WI38 (cell line): ENCODE results near the gene CCL28.

Experiments used
- H3K4me3 ChIP-seq: 2 replicates; pipeline ENCODE4 v1.5.1; 2011; ENCODE audit warnings: low read depth, mild to moderate bottlenecking, control low read depth, low read length
- TF ChIP-seq, protein P1 (sequence below): IDR thresholded peaks from 2 replicates; pipeline ENCODE4 v1.5.1; 2012; ENCODE audit warnings: low read depth, mild to moderate bottlenecking, control low read depth, low read length

CCL28 gene

DNA sequence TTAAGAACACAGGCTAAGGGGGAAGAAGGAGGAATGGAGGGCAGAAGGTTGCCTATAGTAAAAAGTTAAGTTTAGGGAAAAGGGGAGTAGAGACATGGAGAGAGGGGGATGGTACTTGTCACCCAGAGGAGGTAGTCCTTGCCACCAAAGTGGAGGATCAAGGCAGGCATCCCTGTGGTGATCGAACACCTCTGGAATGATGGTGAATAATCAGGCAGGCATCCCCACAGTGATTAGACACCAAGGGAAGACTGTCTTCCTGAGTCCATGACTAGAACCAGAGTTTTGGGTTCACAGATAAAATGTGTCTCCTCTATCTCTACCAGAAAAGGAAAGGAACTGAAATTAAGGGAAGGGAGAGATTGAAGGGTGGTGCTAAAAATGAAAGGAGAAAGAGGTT is 79.8 kb downstream of the CCL28 start:
- TF ChIP-seq, protein P1, sequence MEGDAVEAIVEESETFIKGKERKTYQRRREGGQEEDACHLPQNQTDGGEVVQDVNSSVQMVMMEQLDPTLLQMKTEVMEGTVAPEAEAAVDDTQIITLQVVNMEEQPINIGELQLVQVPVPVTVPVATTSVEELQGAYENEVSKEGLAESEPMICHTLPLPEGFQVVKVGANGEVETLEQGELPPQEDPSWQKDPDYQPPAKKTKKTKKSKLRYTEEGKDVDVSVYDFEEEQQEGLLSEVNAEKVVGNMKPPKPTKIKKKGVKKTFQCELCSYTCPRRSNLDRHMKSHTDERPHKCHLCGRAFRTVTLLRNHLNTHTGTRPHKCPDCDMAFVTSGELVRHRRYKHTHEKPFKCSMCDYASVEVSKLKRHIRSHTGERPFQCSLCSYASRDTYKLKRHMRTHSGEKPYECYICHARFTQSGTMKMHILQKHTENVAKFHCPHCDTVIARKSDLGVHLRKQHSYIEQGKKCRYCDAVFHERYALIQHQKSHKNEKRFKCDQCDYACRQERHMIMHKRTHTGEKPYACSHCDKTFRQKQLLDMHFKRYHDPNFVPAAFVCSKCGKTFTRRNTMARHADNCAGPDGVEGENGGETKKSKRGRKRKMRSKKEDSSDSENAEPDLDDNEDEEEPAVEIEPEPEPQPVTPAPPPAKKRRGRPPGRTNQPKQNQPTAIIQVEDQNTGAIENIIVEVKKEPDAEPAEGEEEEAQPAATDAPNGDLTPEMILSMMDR: no peak

More for the DNA sequence above, 79.8 kb downstream of the CCL28 start:
- no peak overlapping the region for H3K4me3 ChIP-seq
